GM08714 (cell line): ENCODE data around the gene BARX2.
"Not testable (repeated sequence)": the region's sequence is repeated elsewhere in the genome, so short reads cannot be mapped to it uniquely, and the experiment has no call there.

ENCODE experiments used
- H3K4me3 ChIP-seq: fragments of 200-500 bp; sonication (Bioruptor generic); 2 replicates; pipeline ENCODE4 v1.5.1; 2014; ENCODE audit warnings: mild to moderate bottlenecking, low read length, inconsistent platforms
- ZNF274 ChIP-seq: IDR thresholded peaks from 2 replicates; pipeline ENCODE4 v1.6.1; 2012; ENCODE audit warnings: mild to moderate bottlenecking, low read depth, low read length

The BARX2 gene, protein sequence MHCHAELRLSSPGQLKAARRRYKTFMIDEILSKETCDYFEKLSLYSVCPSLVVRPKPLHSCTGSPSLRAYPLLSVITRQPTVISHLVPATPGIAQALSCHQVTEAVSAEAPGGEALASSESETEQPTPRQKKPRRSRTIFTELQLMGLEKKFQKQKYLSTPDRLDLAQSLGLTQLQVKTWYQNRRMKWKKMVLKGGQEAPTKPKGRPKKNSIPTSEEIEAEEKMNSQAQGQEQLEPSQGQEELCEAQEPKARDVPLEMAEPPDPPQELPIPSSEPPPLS

DNA sequence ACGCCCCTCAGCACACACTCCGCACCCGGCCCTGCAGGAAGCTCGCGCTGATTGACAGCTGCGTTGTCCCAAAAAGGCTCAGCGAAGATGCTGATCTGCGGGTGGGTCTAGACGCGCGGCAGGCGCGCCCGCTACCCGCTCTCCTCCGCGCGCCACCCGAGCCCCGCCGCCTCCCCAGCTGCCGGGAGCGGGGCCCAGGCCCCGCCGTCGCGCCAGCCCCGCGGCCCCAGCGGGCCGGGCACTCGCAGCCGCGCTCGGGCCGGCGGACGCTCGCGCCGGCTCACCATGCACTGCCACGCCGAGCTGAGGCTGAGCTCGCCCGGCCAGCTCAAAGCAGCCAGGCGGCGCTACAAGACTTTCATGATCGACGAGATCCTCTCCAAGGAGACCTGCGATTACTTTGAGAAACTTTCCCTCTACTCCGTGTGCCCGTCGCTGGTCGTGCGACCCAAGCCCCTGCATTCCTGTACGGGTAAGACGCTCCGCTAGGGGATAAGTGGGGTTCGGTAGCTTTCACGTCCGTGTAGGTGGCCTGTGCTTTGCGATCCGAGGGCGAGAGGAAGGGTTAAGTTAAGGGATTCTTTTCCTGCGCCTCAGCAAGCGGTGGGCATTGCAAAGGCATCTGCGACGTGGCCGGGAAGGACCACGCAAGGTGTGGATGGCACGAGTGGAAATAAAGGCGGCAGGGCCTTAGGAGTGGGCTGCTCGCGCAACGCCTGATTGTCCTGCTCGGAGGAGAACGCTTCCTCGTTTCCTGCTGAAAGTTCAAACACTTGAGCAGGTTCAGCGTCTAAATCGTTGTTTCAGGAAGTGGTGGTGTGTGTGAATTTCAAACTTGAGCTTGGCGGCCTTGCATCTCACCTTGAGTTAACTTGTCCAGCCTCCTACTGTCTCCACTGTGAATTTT, at the start of gene BARX2:
Gene BARX2 (plus strand): TSS at position 98 of the 907 bp plus-strand sequence. CDS start 188 bp downstream, at position 286.
- no peak for TF ChIP-seq ZNF274
- no peak within 1 kb of the TSS; the same call in 1 of the 2 replicates for H3K4me3 ChIP-seq

DNA sequence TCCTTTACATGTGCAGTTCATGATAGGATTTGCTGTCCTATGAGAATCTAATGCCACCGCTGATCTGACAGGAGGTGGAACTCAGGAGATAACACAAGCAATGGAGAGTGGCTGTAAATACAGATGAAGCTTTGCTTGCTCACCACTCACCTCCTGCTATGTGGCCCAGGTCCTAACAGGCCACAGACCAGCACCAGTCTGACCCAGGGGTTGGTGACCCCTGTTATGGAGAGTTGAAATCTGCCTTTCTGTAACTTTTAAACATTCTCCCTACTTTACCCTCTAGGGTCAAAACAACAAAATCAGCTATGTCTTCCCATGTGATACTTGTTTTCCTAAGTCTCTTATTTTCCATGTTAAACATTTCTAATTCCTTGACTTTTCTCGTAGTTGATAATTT, 48.7 kb upstream of the BARX2 start:
- no peak overlapping the region for H3K4me3 ChIP-seq
- no peak for TF ChIP-seq ZNF274

DNA sequence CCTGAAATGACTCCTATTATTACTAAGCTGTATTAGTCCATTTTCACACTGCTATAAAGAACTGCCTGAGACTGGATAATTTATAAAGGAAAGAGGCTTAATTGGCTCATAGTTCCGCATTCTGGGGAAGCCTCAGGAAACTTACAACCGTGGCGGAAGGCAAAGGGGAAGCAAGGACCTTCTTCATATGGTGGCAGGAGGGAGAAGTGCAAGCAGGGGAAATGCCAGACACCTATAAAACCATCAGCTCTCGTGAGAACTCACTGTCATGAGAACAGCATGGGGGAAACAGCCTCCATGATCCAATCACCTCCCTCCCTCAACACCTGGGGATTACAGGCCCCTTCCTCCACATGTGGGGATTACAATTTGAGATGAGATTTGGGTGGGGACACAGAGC, 47.9 kb upstream of the BARX2 start:
- H3K4me3 ChIP-seq: not testable (repeated sequence)

DNA sequence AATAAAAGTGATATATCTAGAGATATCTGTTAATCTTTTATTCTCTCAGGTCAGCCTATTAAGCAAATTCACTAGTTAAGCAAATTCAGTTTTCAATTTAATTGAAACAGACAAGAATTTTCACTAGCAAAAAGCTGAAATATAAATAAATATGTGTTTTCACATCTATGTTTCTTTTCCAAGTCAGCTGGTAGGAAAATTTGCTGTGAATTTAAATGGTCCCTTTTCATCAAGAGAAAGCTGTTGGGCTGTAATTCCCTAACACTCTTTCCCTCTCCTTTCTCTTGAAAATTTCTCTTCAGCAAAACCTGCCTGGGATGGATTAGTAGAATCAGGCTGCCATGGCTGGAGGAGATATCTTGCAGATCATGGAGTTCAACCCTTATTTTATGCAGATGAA, 46.9 kb upstream of the BARX2 start:
- no peak for TF ChIP-seq ZNF274
- no peak overlapping the region for H3K4me3 ChIP-seq

DNA sequence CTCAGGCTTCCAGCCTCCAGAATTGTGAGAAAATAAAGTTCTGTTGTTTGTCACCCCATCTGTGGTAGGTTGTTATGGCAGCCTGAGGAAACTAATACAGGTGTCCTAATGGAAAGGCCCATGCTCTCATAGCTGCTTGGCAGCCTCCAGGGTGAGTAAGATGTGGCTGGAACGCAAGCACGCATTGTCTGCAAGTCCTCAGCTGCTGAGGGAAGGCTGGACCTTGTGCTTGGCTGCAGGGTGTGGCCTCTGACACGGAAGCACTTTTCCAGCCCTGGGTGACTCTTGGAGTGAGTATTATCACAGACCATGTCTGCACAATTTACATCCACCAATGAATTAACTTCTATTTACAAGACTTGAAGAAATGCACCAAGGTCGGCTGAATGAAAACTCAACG, 44.4 kb upstream of the BARX2 start:
- H3K4me3 ChIP-seq: no peak overlapping the region
- TF ChIP-seq ZNF274: no peak

DNA sequence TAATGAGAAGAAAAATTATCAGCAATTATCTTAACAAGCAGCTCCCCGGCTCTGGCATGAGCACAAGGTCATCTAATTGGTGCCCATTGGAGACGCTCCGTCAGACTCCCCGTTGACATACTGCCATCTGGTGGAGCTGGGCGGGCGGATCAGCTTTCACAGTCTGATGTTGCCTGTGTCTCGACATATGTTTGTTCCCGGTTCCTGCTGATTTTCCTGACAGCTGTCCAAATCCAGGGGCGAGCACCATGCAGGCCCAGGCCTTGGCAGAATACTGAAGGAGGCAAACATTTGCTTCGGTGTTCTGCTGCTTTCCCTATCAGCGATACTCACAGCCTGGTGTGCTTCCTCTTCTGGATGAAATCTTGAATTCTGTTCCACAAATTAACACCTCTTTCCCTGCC, 43.8 kb upstream of the BARX2 start:
- no peak for TF ChIP-seq ZNF274

DNA sequence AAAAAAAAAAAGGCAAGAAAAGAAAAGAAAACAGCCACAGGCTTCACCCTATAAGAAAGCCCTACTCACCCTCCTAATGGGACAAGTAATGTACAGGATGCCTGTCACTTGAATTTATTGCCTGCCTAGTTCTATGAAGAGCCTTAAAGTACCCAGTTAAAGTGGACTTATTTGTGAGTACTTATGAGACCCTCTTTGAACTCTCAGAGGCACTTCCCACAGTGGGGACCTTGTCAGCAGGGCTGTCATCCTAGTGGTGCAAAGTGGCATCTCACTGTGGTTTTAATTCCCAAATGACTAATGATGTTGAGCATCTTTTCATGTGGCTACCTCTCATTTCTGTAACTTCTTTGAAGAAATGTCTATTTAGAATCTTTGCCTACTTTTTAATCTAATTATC, 41.8 kb upstream of the BARX2 start:
- no peak for TF ChIP-seq ZNF274

More for the DNA sequence above, 43.8 kb upstream of the BARX2 start:
- H3K4me3 ChIP-seq: no peak overlapping the region

DNA sequence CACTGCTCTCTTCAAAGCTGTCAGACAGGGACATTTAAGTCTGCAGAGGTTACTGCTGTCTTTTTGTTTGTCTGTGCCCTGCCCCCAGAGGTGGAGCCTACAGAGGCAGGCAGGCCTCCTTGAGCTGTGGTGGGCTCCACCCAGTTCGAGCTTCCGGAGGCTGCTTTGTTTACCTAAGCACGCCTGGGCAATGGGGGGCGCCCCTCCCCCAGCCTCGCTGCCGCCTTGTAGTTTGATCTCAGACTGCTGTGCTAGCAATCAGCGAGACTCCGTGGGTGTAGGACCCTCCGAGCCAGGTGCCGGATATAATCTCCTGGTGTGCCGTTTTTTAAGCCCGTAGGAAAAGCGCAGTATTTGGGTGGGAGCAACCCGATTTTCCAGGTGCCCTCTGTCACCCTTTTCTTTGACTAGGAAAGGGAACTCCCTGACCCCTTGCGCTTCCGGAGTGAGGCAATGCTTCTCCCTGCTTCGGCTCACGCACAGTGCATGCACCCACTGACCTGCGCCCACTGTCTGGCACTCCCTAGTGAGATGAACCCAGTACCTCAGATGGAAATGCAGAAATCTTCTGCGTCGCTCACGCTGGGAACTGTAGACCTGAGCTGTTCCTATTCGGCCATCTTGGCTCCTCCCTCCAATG, 31.2 kb upstream of the BARX2 start:
- not testable (repeated sequence) for H3K4me3 ChIP-seq

More for the DNA sequence above, 41.8 kb upstream of the BARX2 start:
- no peak overlapping the region for H3K4me3 ChIP-seq

DNA sequence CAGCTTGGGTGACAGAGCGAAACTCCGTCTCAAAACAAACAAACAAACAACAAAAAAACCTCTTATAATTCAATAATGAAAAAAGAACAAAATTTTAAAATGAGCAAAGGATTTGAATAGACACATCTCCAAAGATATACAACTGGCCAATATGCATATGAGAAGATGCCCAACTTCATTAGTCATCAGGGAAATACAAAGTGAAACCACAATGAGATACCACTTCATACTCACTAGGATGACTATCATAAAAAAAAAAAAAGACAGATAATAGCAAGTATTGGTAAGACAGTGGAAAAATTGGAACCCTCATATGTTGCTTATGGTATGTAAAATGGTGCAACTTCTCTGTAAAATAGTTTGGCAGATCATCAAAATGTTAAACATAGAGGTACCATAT, 28.7 kb upstream of the BARX2 start:
- H3K4me3 ChIP-seq: no peak overlapping the region
- no peak for TF ChIP-seq ZNF274

DNA sequence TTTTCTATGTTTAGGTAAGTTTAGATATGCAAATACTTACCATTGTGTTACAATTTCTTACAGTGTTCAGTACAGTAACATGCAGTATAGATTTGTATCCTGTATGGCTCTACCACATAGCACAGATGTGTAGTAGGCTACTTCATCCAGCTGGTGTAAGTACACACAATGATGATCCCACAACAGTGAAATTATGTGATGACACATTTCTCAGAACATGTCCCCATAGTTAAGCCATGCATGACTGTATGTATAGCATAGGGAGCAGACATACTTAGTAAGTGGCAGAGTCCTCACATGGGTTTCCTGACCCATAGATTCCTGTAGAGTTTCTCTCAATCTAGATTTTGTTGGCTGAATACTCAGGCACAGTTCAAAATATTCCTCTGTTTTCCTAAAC, 26.8 kb upstream of the BARX2 start:
- TF ChIP-seq ZNF274: no peak
- no peak overlapping the region for H3K4me3 ChIP-seq

DNA sequence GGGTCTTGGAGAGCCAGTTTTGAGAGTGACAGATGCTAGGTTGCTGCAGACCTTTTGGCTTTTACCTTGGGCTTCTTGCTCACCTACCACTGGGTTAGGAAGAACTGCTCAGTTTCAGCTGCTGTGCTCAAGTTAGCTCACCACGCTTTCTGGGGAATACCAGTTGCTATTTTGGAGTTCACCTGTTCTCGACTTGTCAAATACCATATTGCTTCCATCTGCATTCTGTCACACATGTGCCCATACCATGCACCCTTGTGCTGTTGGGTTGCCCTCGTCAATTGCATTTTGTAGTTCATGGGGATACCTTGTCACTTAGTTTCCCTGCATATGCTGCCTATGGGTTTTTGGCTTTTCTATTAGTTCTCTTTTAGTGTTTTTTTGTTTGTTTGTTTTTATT, 23.0 kb upstream of the BARX2 start:
- TF ChIP-seq ZNF274: no peak
- no peak overlapping the region for H3K4me3 ChIP-seq

DNA sequence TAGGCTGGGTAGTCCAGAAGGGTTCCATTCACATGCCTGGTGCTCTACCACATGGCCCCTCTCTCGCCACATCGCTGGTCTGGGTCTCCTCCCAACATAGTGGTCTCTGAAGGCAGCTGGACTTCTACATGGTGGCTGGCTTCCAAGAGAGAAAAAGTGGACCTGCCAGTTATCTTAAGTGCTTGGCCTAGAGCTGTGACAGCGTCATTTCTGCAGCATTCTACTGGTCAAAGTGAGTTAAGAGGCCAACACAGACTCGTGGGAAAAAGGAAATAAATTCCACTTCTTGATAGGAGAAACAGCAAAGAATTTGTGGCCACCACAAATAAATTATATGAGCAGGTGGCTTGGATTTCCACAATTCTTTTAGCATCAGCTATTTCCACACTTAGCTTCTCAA, 21.0 kb upstream of the BARX2 start:
- no peak overlapping the region for H3K4me3 ChIP-seq
- no peak for TF ChIP-seq ZNF274

DNA sequence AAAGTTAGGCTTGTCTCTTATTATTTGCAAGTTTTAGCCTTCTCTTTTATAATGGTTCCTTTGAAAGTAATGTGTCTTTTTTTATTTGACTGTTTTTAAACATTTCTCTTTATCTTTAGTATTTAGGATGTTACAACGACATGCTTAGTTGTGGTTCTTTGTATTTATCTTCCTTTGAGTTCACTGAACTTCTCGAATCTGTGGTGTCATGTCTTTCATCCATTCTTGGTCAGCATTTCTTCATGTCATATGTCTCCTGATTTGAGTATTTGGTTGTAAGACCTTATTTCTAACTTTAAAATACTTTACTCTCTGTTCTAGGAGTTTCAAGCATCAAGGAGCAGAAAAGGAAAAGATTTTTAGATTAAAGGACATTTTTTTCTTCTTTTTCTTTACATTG, 15.9 kb upstream of the BARX2 start:
- TF ChIP-seq ZNF274: no peak
- H3K4me3 ChIP-seq: no peak overlapping the region

DNA sequence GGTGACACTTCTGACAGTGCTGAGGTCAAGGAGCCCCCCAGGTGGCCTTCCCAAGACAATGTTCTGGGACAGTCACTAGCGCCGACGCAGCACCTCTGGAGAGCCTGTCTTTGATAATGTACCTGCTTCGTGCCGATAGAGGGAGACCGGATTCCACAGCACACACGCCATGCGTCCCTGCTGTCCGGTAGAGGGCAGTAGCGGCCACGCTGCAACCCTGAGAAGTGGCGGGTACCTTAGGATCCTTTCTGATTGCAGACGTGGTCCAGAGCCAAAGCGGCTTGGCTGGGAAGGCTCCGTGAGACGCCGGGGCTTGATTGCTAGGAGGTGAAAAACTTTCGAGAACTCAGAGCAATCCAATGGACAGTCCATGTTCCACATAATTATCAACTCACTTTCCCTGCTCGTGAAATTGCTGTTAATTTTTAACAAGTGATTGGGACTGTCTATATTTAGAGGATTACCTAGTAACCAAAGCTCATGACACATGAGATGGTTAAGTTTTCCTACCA, 11.4 kb upstream of the BARX2 start:
- no peak for TF ChIP-seq ZNF274
- H3K4me3 ChIP-seq: no peak overlapping the region

DNA sequence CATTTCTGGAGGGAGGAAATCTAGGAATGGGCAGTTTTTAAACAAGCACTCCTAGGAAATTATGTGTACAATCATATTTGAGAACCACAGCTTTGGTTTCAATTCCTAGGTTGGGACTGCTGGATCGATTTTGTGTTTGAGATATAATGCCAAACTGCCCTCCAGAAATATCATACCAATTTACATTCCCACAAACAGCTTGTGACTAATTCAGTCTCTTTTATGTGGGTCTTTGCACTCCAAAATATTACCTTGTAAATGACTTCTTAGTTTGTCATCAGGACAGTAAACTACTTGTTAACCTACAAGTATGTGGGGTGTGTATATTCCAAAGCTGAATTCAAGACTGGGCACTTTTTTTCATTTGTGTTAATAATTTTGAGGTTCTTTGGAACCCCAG, 9.8 kb upstream of the BARX2 start:
- no peak for TF ChIP-seq ZNF274

More for the DNA sequence above, 9.8 kb upstream of the BARX2 start:
- no peak overlapping the region for H3K4me3 ChIP-seq
